ENCODE measurements around the gene NDUFA8.
A peak's percentile ranks its signal among the peaks of the same experiment; 100 is the strongest.

NDUFA8 gene

DNA sequence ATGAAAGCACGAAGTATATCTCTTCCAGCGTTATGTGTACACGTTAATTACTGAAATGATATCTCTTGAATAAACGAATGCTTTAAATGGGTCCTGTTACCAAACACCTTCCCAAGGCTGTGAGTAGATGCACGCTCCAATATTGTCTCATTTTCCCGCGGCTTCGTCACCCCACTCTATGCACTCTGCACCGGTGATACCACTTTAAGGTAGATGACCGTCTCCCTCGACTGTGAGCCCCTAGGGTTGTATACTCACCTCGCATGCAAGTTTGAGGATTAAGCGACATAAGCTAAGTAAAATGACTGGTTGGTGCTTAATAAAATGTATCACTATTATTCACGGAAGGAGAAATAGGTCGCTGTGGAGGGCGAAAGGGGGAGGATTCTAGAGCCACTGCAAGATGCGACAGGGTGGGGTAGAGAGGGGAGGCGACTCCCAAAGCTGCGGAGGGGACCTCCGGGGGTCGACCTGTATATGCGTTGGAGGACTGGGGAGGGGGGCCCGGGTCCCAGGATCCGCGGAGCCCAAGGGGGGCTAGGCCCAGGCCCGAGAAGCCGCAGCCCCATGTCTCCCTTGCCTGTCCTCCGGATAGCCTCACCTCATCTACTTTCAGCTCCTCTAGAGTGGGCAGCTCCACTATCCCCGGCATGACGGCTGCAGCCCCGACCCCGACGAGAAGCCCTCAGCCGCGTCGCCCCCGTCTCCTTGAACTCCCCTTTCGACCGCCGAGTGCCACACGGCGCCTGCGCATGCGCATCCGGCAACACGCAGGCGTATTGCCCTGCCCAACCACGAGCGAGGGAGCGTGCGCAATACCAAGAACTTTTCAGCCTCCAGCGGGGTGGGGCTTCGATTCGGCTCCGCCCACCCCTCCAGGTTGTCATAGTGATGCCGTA, at the start of gene NDUFA8, which contains the start of gene MORN5:
NDUFA8 (minus strand) TSS at position 754 of the 899 bp plus-strand sequence; CDS start at position 652, 102 bp downstream.
MORN5 (plus strand) TSS at position 883 of the 899 bp plus-strand sequence. CDS start 65 bp downstream, outside the sequence.
- peak within 1 kb of the TSS; percentile 72 for H3K27ac ChIP-seq
- TF ChIP-seq, protein P1, sequence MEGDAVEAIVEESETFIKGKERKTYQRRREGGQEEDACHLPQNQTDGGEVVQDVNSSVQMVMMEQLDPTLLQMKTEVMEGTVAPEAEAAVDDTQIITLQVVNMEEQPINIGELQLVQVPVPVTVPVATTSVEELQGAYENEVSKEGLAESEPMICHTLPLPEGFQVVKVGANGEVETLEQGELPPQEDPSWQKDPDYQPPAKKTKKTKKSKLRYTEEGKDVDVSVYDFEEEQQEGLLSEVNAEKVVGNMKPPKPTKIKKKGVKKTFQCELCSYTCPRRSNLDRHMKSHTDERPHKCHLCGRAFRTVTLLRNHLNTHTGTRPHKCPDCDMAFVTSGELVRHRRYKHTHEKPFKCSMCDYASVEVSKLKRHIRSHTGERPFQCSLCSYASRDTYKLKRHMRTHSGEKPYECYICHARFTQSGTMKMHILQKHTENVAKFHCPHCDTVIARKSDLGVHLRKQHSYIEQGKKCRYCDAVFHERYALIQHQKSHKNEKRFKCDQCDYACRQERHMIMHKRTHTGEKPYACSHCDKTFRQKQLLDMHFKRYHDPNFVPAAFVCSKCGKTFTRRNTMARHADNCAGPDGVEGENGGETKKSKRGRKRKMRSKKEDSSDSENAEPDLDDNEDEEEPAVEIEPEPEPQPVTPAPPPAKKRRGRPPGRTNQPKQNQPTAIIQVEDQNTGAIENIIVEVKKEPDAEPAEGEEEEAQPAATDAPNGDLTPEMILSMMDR (conservative IDR thresholded peaks at IDR 0.05; ENCODE audit: low read depth), result no peak
- CTCF ChIA-PET, result interaction anchor here (0.5 to 1.6 kb wide), 12 partner anchors 11 to 1385 kb away, joined by 3 to 6 read pairs (median 4); no protein-coding TSS in a partner anchor
- POLR2A ChIA-PET (ENCODE audit: low non-redundant PET), result no interaction called here
- DNase-seq (ENCODE audit: low spot score), result peak; percentile 100

- TF ChIP-seq, protein P1 (conservative IDR thresholded peaks at IDR 0.05; ENCODE audit: low read depth), result no peak
- H3K27ac ChIP-seq, result no peak overlapping the region; the same call in 1 of the 2 replicates
- no peak for DNase-seq (ENCODE audit: low spot score)
- ChIA-PET CTCF (no interaction called here), POLR2A (ENCODE audit: low non-redundant PET) (no interaction called here)
Observed at GRCh38 chr9:122207096-122207495, 47.5 kb upstream of the NDUFA8 start.

GRCh38 chr9:122206118-122207046, 46.8 kb upstream of the NDUFA8 start:
- peak overlapping the region; percentile 46 for H3K27ac ChIP-seq
- ChIA-PET POLR2A (ENCODE audit: low non-redundant PET) (no interaction called here), CTCF (no interaction called here)
- TF ChIP-seq, protein P1 (conservative IDR thresholded peaks at IDR 0.05; ENCODE audit: low read depth), result no peak
- no peak for DNase-seq (ENCODE audit: low spot score)

DNA sequence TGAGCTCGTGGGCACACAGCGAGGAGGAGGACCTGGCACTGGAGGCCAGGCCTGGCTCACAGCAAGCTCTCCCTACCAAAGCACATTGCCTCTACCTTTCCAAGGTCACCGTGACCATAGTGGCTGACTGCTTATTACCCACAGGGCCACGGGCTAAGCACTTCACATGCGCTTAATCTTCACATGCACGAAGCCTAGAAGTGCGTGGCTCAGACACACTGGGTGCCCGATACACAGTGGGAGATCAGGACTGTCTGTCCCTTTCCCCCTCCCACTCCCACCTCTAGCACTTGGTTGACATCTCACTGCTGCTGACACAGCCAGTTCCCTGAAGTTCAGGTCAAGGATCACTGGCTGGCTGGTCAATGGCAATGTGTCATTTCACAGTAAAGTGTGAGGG, 45.6 kb upstream of the NDUFA8 start:
- CTCF ChIA-PET, result no interaction called here
- POLR2A ChIA-PET (ENCODE audit: low non-redundant PET), result no interaction called here
- H3K27ac ChIP-seq, result no peak overlapping the region
- TF ChIP-seq, protein P1 (conservative IDR thresholded peaks at IDR 0.05; ENCODE audit: low read depth), result no peak
- DNase-seq (ENCODE audit: low spot score), result no peak

DNA sequence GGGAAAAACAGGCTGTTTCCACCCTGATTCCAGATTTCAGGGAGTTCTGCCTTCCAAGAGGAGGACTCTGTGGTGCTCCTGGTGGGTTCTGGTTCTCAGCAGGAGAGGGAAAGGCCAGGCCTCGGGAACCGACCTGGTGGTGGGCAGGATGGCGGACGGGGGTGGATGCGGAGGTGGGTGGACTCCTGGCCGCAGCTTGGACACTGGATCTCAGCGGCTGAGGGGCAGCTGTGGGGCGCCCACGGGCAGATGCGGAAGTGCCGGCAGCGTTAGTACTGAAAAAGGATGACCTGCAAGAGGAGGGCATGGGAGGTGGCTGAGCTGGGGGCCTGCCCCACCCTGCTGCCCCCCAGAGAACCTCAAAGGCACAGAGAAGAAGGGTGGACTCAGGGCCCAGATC, 44.9 kb upstream of the NDUFA8 start:
- TF ChIP-seq, protein P1 (conservative IDR thresholded peaks at IDR 0.05; ENCODE audit: low read depth), result no peak
- ChIA-PET POLR2A (ENCODE audit: low non-redundant PET) (no interaction called here), CTCF (interaction anchor here (0.7 kb wide), 1 partner anchor 895 kb away, joined by 3 read pairs; no protein-coding TSS in a partner anchor)
- no peak for DNase-seq (ENCODE audit: low spot score)
- no peak overlapping the region for H3K27ac ChIP-seq

GRCh38 chr9:122204055-122204454, 44.5 kb upstream of the NDUFA8 start:
- no peak for DNase-seq (ENCODE audit: low spot score)
- ChIA-PET POLR2A (ENCODE audit: low non-redundant PET) (no interaction called here), CTCF (interaction anchor here (0.7 kb wide), 1 partner anchor 894 kb away, joined by 3 read pairs; no protein-coding TSS in a partner anchor)
- TF ChIP-seq, protein P1 (conservative IDR thresholded peaks at IDR 0.05; ENCODE audit: low read depth), result no peak
- no peak overlapping the region for H3K27ac ChIP-seq

Data from RWPE1 (cell line).